Erythroblast (primary cell): ENCODE measurements around the gene WNT11.

Experiments used
- GATA1 ChIP-seq: IDR thresholded peaks from 2 replicates; pipeline ENCODE4 v1.6.1; 2011; ENCODE audit warnings: low read depth, mild to moderate bottlenecking, control low read depth, low read length, moderate library complexity
- POLR2A ChIP-seq: IDR thresholded peaks from 2 replicates; pipeline ENCODE4 v1.6.1; 2011; ENCODE audit warnings: mild to moderate bottlenecking, low read length

GRCh38 chr11:76214186-76214585 is 7.9 kb upstream of the WNT11 start:
- TF ChIP-seq POLR2A, result no peak
- no peak for TF ChIP-seq GATA1
